Measurements from ENCODE around the gene RNU5B-1.

GRCh38 chr15:65329288-65329983 lies 25.0 kb downstream of the RNU5B-1 start:
- TF ChIP-seq POLR2A (IDR thresholded peaks at IDR 0.05) (no peak), CTCF (IDR thresholded peaks at IDR 0.05) (no peak), POLR2AphosphoS5 (IDR thresholded peaks at IDR 0.05) (no peak)
